ENCODE data around the gene MYOG. TPM values are rescaled to one million over a fixed set of nuclear protein-coding genes. Genes with fewer than 3 reads are reported as not detected.

The MYOG gene
- polyA plus RNA-seq, 3 donors = not detected

GRCh38 chr1:203074610-203075009 lies 11.2 kb downstream of the MYOG start:
- peak overlapping the region; percentile 82 for H3K4me2 ChIP-seq (replicated peaks; ENCODE audit: extremely low read depth, low read length, poor library complexity, severe bottlenecking)
- no peaks in the 10 kb centered on the region for H4K20me1 ChIP-seq (ENCODE audit: insufficient read depth, low read length)
- peaks cover 0 to 2% (median 0%) of the 10 kb centered on the region in 7 donors for H3K9me3 Mint-ChIP-seq
- TF ChIP-seq CTCF (IDR thresholded peaks at IDR 0.05) = no peak
- no peaks in the 10 kb centered on the region for H3K9me3 ChIP-seq (replicated peaks in 1 of 2; ENCODE audit: control insufficient read depth in 1 of 2, insufficient read depth in 1 of 2, low read length in 2 of 2)
- H3K36me3 Mint-ChIP-seq = peaks cover 37 to 50% of the 10 kb centered on the region in 2 donors
- no peaks in the 10 kb centered on the region for H3K27me3 ChIP-seq (ENCODE audit: control insufficient read depth in 2 of 2, insufficient read depth in 2 of 2, low read length in 2 of 2)
- peaks cover 48% of the 10 kb centered on the region for H3K4me1 Mint-ChIP-seq
- H3K27me3 Mint-ChIP-seq (ENCODE audit: low read depth in 3 of 3) = peaks cover 0 to 8% (median 6%) of the 10 kb centered on the region in 3 donors
- DNase-seq = no peak
- H2AFZ ChIP-seq (ENCODE audit: insufficient read depth, low read depth, low read length, poor library complexity, severe bottlenecking) = no peak overlapping the region
- H3K79me2 ChIP-seq (ENCODE audit: insufficient read depth, low read length) = peaks cover 5% of the 10 kb centered on the region
- intact Hi-C loops (cut with micrococcal nuclease) = no loop called here
- H3K4me1 ChIP-seq (ENCODE audit: control insufficient read depth in 1 of 2, insufficient read depth in 2 of 2, low read length in 2 of 2) = peaks cover 30 to 35% of the 10 kb centered on the region in 2 donors
- H3K4me3 Mint-ChIP-seq = peak overlapping the region; percentile 98 to 100
- H3K4me3 ChIP-seq (replicated peaks in 1 of 3; ENCODE audit: low read depth in 2 of 3, low read length in 3 of 3) = peak overlapping the region in 1 of 3 experiments; percentile 84
- H3K27ac ChIP-seq (ENCODE audit: low read depth in 1 of 2, low read length in 2 of 2) = no peak overlapping the region
- peaks cover 0 to 10% of the 10 kb centered on the region in 2 donors for H3K36me3 ChIP-seq (replicated peaks in 1 of 2; ENCODE audit: control insufficient read depth in 1 of 2, insufficient read depth in 2 of 2, low read length in 2 of 2)
- peak overlapping the region in 1 of 7 donors; percentile 41 for H3K27ac Mint-ChIP-seq
- no peak overlapping the region for H3K9ac ChIP-seq (ENCODE audit: insufficient read depth, low read length, poor library complexity, severe bottlenecking)

GRCh38 chr1:203073469-203073868 lies 12.3 kb downstream of the MYOG start:
- H4K20me1 ChIP-seq (ENCODE audit: insufficient read depth, low read length) = no peaks in the 10 kb centered on the region
- Mint-ChIP-seq H3K27me3 (ENCODE audit: low read depth in 3 of 3) (peaks cover 0 to 6% (median 6%) of the 10 kb centered on the region in 3 donors), H3K27ac (peak overlapping the region in 1 of 7 donors; percentile 55), H3K4me1 (peaks cover 55% of the 10 kb centered on the region), H3K9me3 (peaks cover 0 to 2% (median 0%) of the 10 kb centered on the region in 7 donors), H3K36me3 (peaks cover 35 to 47% of the 10 kb centered on the region in 2 donors), H3K4me3 (no peak overlapping the region)
- TF ChIP-seq CTCF (IDR thresholded peaks at IDR 0.05) = no peak
- H3K79me2 ChIP-seq (ENCODE audit: insufficient read depth, low read length) = peaks cover 5% of the 10 kb centered on the region
- WGBS (ENCODE audit: insufficient coverage) = 100% methylated on average over 1 of the region's 2 CpGs
- no peak for DNase-seq
- H3K27ac ChIP-seq (ENCODE audit: low read depth in 1 of 2, low read length in 2 of 2) = no peak overlapping the region
- no peak overlapping the region for H3K4me3 ChIP-seq (replicated peaks in 1 of 3; ENCODE audit: low read depth in 2 of 3, low read length in 3 of 3)
- intact Hi-C loops (cut with micrococcal nuclease) = no loop called here
- no peaks in the 10 kb centered on the region for H3K9me3 ChIP-seq (replicated peaks in 1 of 2; ENCODE audit: control insufficient read depth in 1 of 2, insufficient read depth in 1 of 2, low read length in 2 of 2)
- no peak overlapping the region for H2AFZ ChIP-seq (ENCODE audit: insufficient read depth, low read depth, low read length, poor library complexity, severe bottlenecking)
- no peaks in the 10 kb centered on the region for H3K27me3 ChIP-seq (ENCODE audit: control insufficient read depth in 2 of 2, insufficient read depth in 2 of 2, low read length in 2 of 2)
- peaks cover 42 to 46% of the 10 kb centered on the region in 2 donors for H3K4me1 ChIP-seq (ENCODE audit: control insufficient read depth in 1 of 2, insufficient read depth in 2 of 2, low read length in 2 of 2)
- no peak overlapping the region for H3K9ac ChIP-seq (ENCODE audit: insufficient read depth, low read length, poor library complexity, severe bottlenecking)
- peaks cover 0 to 10% of the 10 kb centered on the region in 2 donors for H3K36me3 ChIP-seq (replicated peaks in 1 of 2; ENCODE audit: control insufficient read depth in 1 of 2, insufficient read depth in 2 of 2, low read length in 2 of 2)
- H3K4me2 ChIP-seq (replicated peaks; ENCODE audit: extremely low read depth, low read length, poor library complexity, severe bottlenecking) = no peak overlapping the region
